SK-N-SH (cell line): ENCODE measurements around the gene CRTAP. TPM values are rescaled to one million over a fixed set of nuclear protein-coding genes. Genes with fewer than 3 reads are reported as not detected.

Experiments
- CTCF ChIA-PET: fragments of 300-600, 350-600 bp; formaldehyde crosslinking; extraction: SDS; loops from one replicate; lab custom pipeline; 2021; lab: Yijun Ruan, JAX
- POLR2A ChIA-PET: fragments of 350-600 bp; sonication (Branson Sonifier 250); formaldehyde crosslinking; extraction: SDS; loops from one replicate; lab custom pipeline; 2020; ENCODE audit warnings: antibody characterized with exemption, inconsistent platforms; lab: Yijun Ruan, JAX
- DNase-seq: peaks from one replicate; pipeline ENCODE4 v3.0.0; 2012
- H2AFZ ChIP-seq: fragments of 200-600 bp; sonication (generic); 2 replicates; pipeline ENCODE4 v1.8.1; 2016; ENCODE audit warnings: antibody characterized with exemption, mild to moderate bottlenecking, low read depth
- H3F3A ChIP-seq: fragments of 200-600 bp; sonication (generic); replicated peaks from 2 replicates; pipeline ENCODE3; 2016; ENCODE audit warnings: antibody characterized with exemption, mild to moderate bottlenecking; ENCODE audit not compliant: insufficient read depth
- H3K27ac ChIP-seq, 2 experiments: fragments of 200-500 bp in 1 of 2; fragments of 200-600 bp in 1 of 2; sonication (Bioruptor generic) in 1 of 2; sonication (generic), shearing (Covaris generic) in 1 of 2; 2 replicates each; pipeline versions ENCODE4 v1.5.1 to v1.6.1; 2014 to 2016; ENCODE audit warnings: low read depth in 2 of 2, inconsistent platforms in 1 of 2, low read length in 1 of 2, mild to moderate bottlenecking in 1 of 2, mixed read lengths in 1 of 2
- H3K27me3 ChIP-seq: fragments of 200-600 bp; sonication (generic), shearing (Covaris generic); 2 replicates; pipeline ENCODE4 v1.6.1; 2016; ENCODE audit warnings: mixed run types; ENCODE audit not compliant: insufficient read depth
- H3K36me3 ChIP-seq, 2 experiments: fragments of 200-500 bp in 1 of 2; fragments of 200-600 bp in 1 of 2; sonication (Bioruptor generic) in 1 of 2; sonication (generic) in 1 of 2; replicated peaks in 1 of 2; 2 replicates each; pipeline versions ENCODE3 to v1.5.1; 2014 to 2016; ENCODE audit warnings: low read length in 1 of 2, mild to moderate bottlenecking in 1 of 2; ENCODE audit not compliant: insufficient read depth in 2 of 2, control insufficient read depth in 1 of 2
- H3K4me1 ChIP-seq, 2 experiments: fragments of 200-500 bp in 1 of 2; fragments of 200-600 bp in 1 of 2; sonication (Bioruptor generic) in 1 of 2; sonication (generic), shearing (Covaris generic) in 1 of 2; 2 replicates each; pipeline versions ENCODE4 v1.5.1 to v1.6.1; 2014 to 2016; ENCODE audit warnings: low read depth in 1 of 2, low read length in 1 of 2, mixed run types in 1 of 2; ENCODE audit not compliant: insufficient read depth in 2 of 2, control insufficient read depth in 1 of 2
- H3K4me2 ChIP-seq: fragments of 200-600 bp; sonication (generic), shearing (Covaris generic); 2 replicates; pipeline ENCODE4 v1.6.1; 2017; ENCODE audit warnings: mixed run types
- H3K4me3 ChIP-seq, 2 experiments: fragments of 200-500 bp in 1 of 2; fragments of 200-600 bp in 1 of 2; sonication (Bioruptor generic) in 1 of 2; sonication (generic), shearing (Covaris generic) in 1 of 2; 2 replicates each; pipeline versions ENCODE4 v1.5.1 to v1.8.1; 2014 to 2016; ENCODE audit warnings: low read depth in 2 of 2, inconsistent platforms in 1 of 2, low read length in 1 of 2, mild to moderate bottlenecking in 1 of 2, mixed read lengths in 1 of 2, moderate library complexity in 1 of 2
- H3K79me2 ChIP-seq: fragments of 200-600 bp; sonication (generic); 2 replicates; pipeline ENCODE4 v1.8.1; 2017; ENCODE audit warnings: mild to moderate bottlenecking; ENCODE audit not compliant: insufficient read depth
- H3K9ac ChIP-seq: fragments of 200-600 bp; sonication (generic); 2 replicates; pipeline ENCODE4 v1.6.1; 2017; ENCODE audit warnings: mixed run types
- H3K9me2 ChIP-seq: fragments of 200-600 bp; sonication (generic); 2 replicates; pipeline ENCODE4 v1.6.1; 2017; ENCODE audit warnings: mixed run types
- H3K9me3 ChIP-seq: fragments of 200-600 bp; sonication (generic); 2 replicates; pipeline ENCODE4 v1.6.1; 2017; ENCODE audit warnings: mixed run types, mild to moderate bottlenecking, moderate library complexity
- H4K20me1 ChIP-seq: fragments of 200-600 bp; sonication (generic); 2 replicates; pipeline ENCODE4 v1.6.1; 2017; ENCODE audit warnings: mild to moderate bottlenecking, mixed run types; ENCODE audit not compliant: insufficient read depth
- CHD2 ChIP-seq: fragments of 150-350 bp; IDR thresholded peaks from 2 replicates; pipeline ENCODE4 v1.6.1; 2018; ENCODE audit warnings: low read length; ENCODE audit not compliant: partially characterized antibody
- EP300 ChIP-seq, 2 experiments: IDR thresholded peaks; 2 replicates each; pipeline versions ENCODE4 v1.4.0 to v1.6.1; 2012; ENCODE audit warnings: borderline replicate concordance in 1 of 2, low read depth in 1 of 2, low read length in 1 of 2
- EZH2phosphoT487 ChIP-seq: fragments of 200-600 bp; sonication (generic); IDR thresholded peaks from 2 replicates; pipeline ENCODE4 v1.6.1; 2017; ENCODE audit warnings: low read depth, mixed run types, mild to moderate bottlenecking, antibody characterized with exemption, moderate library complexity, borderline replicate concordance
- FOSL2 ChIP-seq: IDR thresholded peaks from 2 replicates; pipeline ENCODE4 v1.4.0; 2012; ENCODE audit warnings: low read depth, mild to moderate bottlenecking, moderate library complexity, borderline replicate concordance
- FOXM1 ChIP-seq: IDR thresholded peaks from 2 replicates; pipeline ENCODE4 v1.4.0; 2012; ENCODE audit warnings: low read depth, mild to moderate bottlenecking
- GABPA ChIP-seq: IDR thresholded peaks from 2 replicates; pipeline ENCODE4 v1.4.0; 2012; ENCODE audit warnings: low read depth, mild to moderate bottlenecking
- NFIC ChIP-seq: IDR thresholded peaks from 2 replicates; pipeline ENCODE4 v1.4.0; 2012; ENCODE audit warnings: borderline replicate concordance
- POLR2AphosphoS5 ChIP-seq: IDR thresholded peaks from 2 replicates; pipeline ENCODE4 v1.6.1; 2012; ENCODE audit warnings: low read depth, low read length
- RAD21 ChIP-seq: IDR thresholded peaks from 2 replicates; pipeline ENCODE4 v1.6.1; 2012; ENCODE audit warnings: mild to moderate bottlenecking, low read length
- RCOR1 ChIP-seq: fragments of 150-350 bp; IDR thresholded peaks from 2 replicates; pipeline ENCODE4 v1.6.1; 2017; ENCODE audit warnings: antibody characterized with exemption, low read length
- RFX5 ChIP-seq: IDR thresholded peaks from 2 replicates; pipeline ENCODE4 v1.6.1; 2012; ENCODE audit warnings: mild to moderate bottlenecking, improper control_type of control experiment, low read length
- SIN3A ChIP-seq: IDR thresholded peaks from 2 replicates; pipeline ENCODE4 v1.6.1; 2012; ENCODE audit warnings: low read depth, mild to moderate bottlenecking, low read length, moderate library complexity, borderline replicate concordance
- YY1 ChIP-seq: IDR thresholded peaks from 2 replicates; pipeline ENCODE4 v1.4.0; 2012; ENCODE audit warnings: low read depth, mild to moderate bottlenecking
- WGBS: methylation state at CpG from one replicate; pipeline ENCODE4 v1.1.6; 2017; ENCODE audit warnings: low lambda C conversion rate; 5-methylcytosine and 5-hydroxymethylcytosine counted together
- polyA plus RNA-seq, 3 experiments: library from polyadenylated mRNA; depleted of rRNA; stranded (reverse); fragments of >200 nt; gene quantifications; 2 replicates each; pipeline ENCODE4 v1.2.3, GENCODE V29; 2012
- TF ChIP-seq, protein P1 (sequence below): IDR thresholded peaks from 2 replicates; pipeline ENCODE4 v1.4.0; 2012; ENCODE audit warnings: low read depth, borderline replicate concordance
- TF ChIP-seq, protein P2 (sequence below): fragments of 150-350 bp; IDR thresholded peaks from 2 replicates; pipeline ENCODE4 v1.6.1; 2017; ENCODE audit warnings: antibody characterized with exemption, low read length, low read depth, borderline replicate concordance
- TF ChIP-seq, protein P3 (sequence below): IDR thresholded peaks from 2 replicates; pipeline ENCODE4 v1.6.1; 2012; ENCODE audit warnings: mild to moderate bottlenecking, low read depth, low read length, moderate library complexity
- TF ChIP-seq, protein P4 (sequence below): fragments of 150-350 bp; IDR thresholded peaks from 2 replicates; pipeline ENCODE4 v1.6.1; 2016; ENCODE audit warnings: mild to moderate bottlenecking, low read depth, low read length
- TF ChIP-seq, protein P5 (sequence below): fragments of 200-600 bp; sonication (generic); IDR thresholded peaks from 2 replicates; pipeline ENCODE4 v1.6.1; 2017; ENCODE audit warnings: antibody characterized with exemption, mild to moderate bottlenecking, moderate library complexity

CRTAP gene
- polyA plus RNA-seq, 1 of the 3 experiments (the other 2 are of a cell fraction) = 198 TPM

- TF ChIP-seq, protein P1, sequence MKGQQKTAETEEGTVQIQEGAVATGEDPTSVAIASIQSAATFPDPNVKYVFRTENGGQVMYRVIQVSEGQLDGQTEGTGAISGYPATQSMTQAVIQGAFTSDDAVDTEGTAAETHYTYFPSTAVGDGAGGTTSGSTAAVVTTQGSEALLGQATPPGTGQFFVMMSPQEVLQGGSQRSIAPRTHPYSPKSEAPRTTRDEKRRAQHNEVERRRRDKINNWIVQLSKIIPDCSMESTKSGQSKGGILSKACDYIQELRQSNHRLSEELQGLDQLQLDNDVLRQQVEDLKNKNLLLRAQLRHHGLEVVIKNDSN = no peak
- no peak for TF ChIP-seq EP300 (IDR thresholded peaks at IDR 0.05; ENCODE audit: borderline replicate concordance in 1 of 2, low read depth in 1 of 2, low read length in 1 of 2)
- no peak for TF ChIP-seq RFX5
- Histone ChIP-seq H3K9ac (no peak overlapping the region), H3F3A (peaks cover 3% of the 10 kb centered on the region), H4K20me1 (peaks cover 29% of the 10 kb centered on the region; the same call in 1 of the 2 replicates), H3K27me3 (no peaks in the 10 kb centered on the region), H3K9me3 (no peaks in the 10 kb centered on the region), H3K4me1 (no peaks in the 10 kb centered on the region), H3K4me3 (no peak overlapping the region), H3K27ac (no peak overlapping the region), H3K79me2 (peaks cover 80% of the 10 kb centered on the region), H3K36me3 (peaks cover 28 to 31% of the 10 kb centered on the region in 2 experiments), H3K9me2 (no peaks in the 10 kb centered on the region), H3K4me2 (no peak overlapping the region), H2AFZ (no peak overlapping the region)
- 91% methylated on average over 3 of the region's 3 CpGs for WGBS
- no peak for DNase-seq
- ChIA-PET POLR2A (no interaction called here), CTCF (interaction anchor here (1.0 kb wide), 2 partner anchors 156 to 283 kb away, joined by 4 to 6 read pairs; no protein-coding TSS in a partner anchor)
Measured at GRCh38 chr3:33089515-33089914, 24.3 kb upstream of the CRTAP start.

DNA sequence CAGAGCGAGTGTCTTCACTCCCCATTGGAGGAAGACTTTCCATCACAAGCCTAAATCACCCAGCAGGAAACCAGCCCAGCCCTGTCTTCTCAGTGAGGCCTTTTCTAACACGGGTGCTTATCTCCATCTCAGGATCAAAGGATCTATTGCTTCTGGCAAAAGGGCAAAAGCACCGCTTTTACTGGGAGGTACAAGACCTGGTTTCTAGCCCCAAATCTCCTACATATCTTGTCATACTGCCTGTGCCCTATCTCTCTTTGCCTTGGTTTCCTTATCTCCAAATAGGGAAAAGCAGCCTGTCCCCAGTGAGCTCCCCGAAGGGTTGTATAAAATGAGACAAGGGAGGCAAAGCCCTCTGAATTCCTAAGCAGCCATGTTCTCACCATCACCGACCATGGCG, 22.1 kb upstream of the CRTAP start:
- Histone ChIP-seq H3F3A (peaks cover 3% of the 10 kb centered on the region), H3K4me1 (peaks cover 0 to 8% of the 10 kb centered on the region in 2 experiments; a peak in 1 of 4 replicates), H3K9ac (no peak overlapping the region), H2AFZ (no peak overlapping the region), H3K4me2 (no peak overlapping the region), H3K27ac (no peak overlapping the region), H3K9me2 (no peaks in the 10 kb centered on the region), H3K36me3 (peaks cover 28 to 31% of the 10 kb centered on the region in 2 experiments), H3K27me3 (no peaks in the 10 kb centered on the region), H4K20me1 (peaks cover 26% of the 10 kb centered on the region; the same call in 1 of the 2 replicates), H3K4me3 (no peak overlapping the region), H3K9me3 (no peaks in the 10 kb centered on the region), H3K79me2 (peaks cover 85% of the 10 kb centered on the region)
- no peak for DNase-seq
- WGBS = 94% methylated on average over 6 of the region's 6 CpGs
- ChIA-PET CTCF (interaction anchor here (0.9 to 5.3 kb wide), 2 partner anchors 13 to 17 kb away, joined by 3 to 32 read pairs; no protein-coding TSS in a partner anchor), POLR2A (no interaction called here)
- TF ChIP-seq EZH2phosphoT487 (no peak), RAD21 (no peak), RCOR1 (no peak), RFX5 (no peak), CHD2 (no peak), FOSL2 (no peak), POLR2AphosphoS5 (no peak), FOXM1 (no peak), NFIC (no peak), SIN3A (no peak), YY1 (no peak), GABPA (no peak)
- TF ChIP-seq, protein P2, sequence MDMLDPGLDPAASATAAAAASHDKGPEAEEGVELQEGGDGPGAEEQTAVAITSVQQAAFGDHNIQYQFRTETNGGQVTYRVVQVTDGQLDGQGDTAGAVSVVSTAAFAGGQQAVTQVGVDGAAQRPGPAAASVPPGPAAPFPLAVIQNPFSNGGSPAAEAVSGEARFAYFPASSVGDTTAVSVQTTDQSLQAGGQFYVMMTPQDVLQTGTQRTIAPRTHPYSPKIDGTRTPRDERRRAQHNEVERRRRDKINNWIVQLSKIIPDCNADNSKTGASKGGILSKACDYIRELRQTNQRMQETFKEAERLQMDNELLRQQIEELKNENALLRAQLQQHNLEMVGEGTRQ = no peak
- TF ChIP-seq, protein P3, sequence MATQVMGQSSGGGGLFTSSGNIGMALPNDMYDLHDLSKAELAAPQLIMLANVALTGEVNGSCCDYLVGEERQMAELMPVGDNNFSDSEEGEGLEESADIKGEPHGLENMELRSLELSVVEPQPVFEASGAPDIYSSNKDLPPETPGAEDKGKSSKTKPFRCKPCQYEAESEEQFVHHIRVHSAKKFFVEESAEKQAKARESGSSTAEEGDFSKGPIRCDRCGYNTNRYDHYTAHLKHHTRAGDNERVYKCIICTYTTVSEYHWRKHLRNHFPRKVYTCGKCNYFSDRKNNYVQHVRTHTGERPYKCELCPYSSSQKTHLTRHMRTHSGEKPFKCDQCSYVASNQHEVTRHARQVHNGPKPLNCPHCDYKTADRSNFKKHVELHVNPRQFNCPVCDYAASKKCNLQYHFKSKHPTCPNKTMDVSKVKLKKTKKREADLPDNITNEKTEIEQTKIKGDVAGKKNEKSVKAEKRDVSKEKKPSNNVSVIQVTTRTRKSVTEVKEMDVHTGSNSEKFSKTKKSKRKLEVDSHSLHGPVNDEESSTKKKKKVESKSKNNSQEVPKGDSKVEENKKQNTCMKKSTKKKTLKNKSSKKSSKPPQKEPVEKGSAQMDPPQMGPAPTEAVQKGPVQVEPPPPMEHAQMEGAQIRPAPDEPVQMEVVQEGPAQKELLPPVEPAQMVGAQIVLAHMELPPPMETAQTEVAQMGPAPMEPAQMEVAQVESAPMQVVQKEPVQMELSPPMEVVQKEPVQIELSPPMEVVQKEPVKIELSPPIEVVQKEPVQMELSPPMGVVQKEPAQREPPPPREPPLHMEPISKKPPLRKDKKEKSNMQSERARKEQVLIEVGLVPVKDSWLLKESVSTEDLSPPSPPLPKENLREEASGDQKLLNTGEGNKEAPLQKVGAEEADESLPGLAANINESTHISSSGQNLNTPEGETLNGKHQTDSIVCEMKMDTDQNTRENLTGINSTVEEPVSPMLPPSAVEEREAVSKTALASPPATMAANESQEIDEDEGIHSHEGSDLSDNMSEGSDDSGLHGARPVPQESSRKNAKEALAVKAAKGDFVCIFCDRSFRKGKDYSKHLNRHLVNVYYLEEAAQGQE = no peak
- TF ChIP-seq, protein P4, sequence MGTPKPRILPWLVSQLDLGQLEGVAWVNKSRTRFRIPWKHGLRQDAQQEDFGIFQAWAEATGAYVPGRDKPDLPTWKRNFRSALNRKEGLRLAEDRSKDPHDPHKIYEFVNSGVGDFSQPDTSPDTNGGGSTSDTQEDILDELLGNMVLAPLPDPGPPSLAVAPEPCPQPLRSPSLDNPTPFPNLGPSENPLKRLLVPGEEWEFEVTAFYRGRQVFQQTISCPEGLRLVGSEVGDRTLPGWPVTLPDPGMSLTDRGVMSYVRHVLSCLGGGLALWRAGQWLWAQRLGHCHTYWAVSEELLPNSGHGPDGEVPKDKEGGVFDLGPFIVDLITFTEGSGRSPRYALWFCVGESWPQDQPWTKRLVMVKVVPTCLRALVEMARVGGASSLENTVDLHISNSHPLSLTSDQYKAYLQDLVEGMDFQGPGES = no peak
- TF ChIP-seq, protein P5, sequence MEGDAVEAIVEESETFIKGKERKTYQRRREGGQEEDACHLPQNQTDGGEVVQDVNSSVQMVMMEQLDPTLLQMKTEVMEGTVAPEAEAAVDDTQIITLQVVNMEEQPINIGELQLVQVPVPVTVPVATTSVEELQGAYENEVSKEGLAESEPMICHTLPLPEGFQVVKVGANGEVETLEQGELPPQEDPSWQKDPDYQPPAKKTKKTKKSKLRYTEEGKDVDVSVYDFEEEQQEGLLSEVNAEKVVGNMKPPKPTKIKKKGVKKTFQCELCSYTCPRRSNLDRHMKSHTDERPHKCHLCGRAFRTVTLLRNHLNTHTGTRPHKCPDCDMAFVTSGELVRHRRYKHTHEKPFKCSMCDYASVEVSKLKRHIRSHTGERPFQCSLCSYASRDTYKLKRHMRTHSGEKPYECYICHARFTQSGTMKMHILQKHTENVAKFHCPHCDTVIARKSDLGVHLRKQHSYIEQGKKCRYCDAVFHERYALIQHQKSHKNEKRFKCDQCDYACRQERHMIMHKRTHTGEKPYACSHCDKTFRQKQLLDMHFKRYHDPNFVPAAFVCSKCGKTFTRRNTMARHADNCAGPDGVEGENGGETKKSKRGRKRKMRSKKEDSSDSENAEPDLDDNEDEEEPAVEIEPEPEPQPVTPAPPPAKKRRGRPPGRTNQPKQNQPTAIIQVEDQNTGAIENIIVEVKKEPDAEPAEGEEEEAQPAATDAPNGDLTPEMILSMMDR = no peak
